Astrocyte (in vitro differentiated cells and primary cell): ENCODE results near the gene LIME1. TPM values are rescaled to one million over a fixed set of nuclear protein-coding genes. Genes with fewer than 3 reads are reported as not detected.

ENCODE experiments used
- DNase-seq: peaks from one replicate; pipeline ENCODE4 v3.0.0-alpha.2; 2010; ENCODE audit warnings: low read depth
- FAIRE-seq: peaks from 2 replicates; lab custom pipeline; 2011; peaks lifted over from hg19 to GRCh38; lab: Jason Lieb, UNC
- H2AFZ ChIP-seq: 2 replicates; pipeline ENCODE4 v1.6.0; 2012; ENCODE audit warnings: low read depth, low read length, inconsistent platforms
- H3K27ac ChIP-seq: 2 replicates; pipeline ENCODE4 v1.5.1; 2011; ENCODE audit warnings: low read depth, low read length, inconsistent platforms
- H3K27me3 ChIP-seq: 2 replicates; pipeline ENCODE4 v1.6.0; 2011; ENCODE audit warnings: low read length, inconsistent platforms; ENCODE audit not compliant: insufficient read depth
- H3K36me3 ChIP-seq: 2 replicates; pipeline ENCODE4 v1.5.1; 2011; ENCODE audit warnings: low read length, inconsistent platforms; ENCODE audit not compliant: insufficient read depth
- H3K4me1 ChIP-seq: 2 replicates; pipeline ENCODE4 v1.5.1; 2011; ENCODE audit warnings: low read length, inconsistent platforms; ENCODE audit not compliant: insufficient read depth
- H3K4me2 ChIP-seq: 2 replicates; pipeline ENCODE4 v1.6.0; 2012; ENCODE audit warnings: low read length, inconsistent platforms
- H3K4me3 ChIP-seq: 2 replicates; pipeline ENCODE4 v1.5.1; 2011; ENCODE audit warnings: low read depth, mild to moderate bottlenecking, low read length, inconsistent platforms; ENCODE audit not compliant: insufficient read depth
- H3K79me2 ChIP-seq: 2 replicates; pipeline ENCODE4 v1.6.0; 2012; ENCODE audit warnings: mild to moderate bottlenecking, low read length, inconsistent platforms; ENCODE audit not compliant: insufficient read depth
- H3K9ac ChIP-seq: 2 replicates; pipeline ENCODE4 v1.6.0; 2012; ENCODE audit warnings: mild to moderate bottlenecking, low read length, inconsistent platforms
- H3K9me3 ChIP-seq: 2 replicates; pipeline ENCODE4 v1.5.1; 2012; ENCODE audit warnings: low read depth, mild to moderate bottlenecking, low read length, inconsistent platforms; ENCODE audit not compliant: insufficient read depth
- H4K20me1 ChIP-seq: 2 replicates; pipeline ENCODE4 v1.6.0; 2012; ENCODE audit warnings: low read length, inconsistent platforms; ENCODE audit not compliant: insufficient read depth
- H3K27ac Mint-ChIP-seq: one replicate; pipeline ENCODE4 v1.8.0; 2021; ENCODE audit warnings: mild to moderate bottlenecking, mixed read lengths; ENCODE audit not compliant: unreplicated experiment
- H3K27me3 Mint-ChIP-seq: one replicate; pipeline ENCODE4 v1.8.0; 2021; ENCODE audit warnings: low read depth, mixed read lengths; ENCODE audit not compliant: unreplicated experiment
- H3K36me3 Mint-ChIP-seq: one replicate; pipeline ENCODE4 v1.8.0; 2021; ENCODE audit warnings: low read depth, mixed read lengths; ENCODE audit not compliant: unreplicated experiment
- H3K4me1 Mint-ChIP-seq: one replicate; pipeline ENCODE4 v1.8.0; 2021; ENCODE audit warnings: low read depth, mixed read lengths; ENCODE audit not compliant: unreplicated experiment
- H3K4me3 Mint-ChIP-seq: one replicate; pipeline ENCODE4 v1.8.0; 2021; ENCODE audit warnings: mild to moderate bottlenecking, moderate library complexity, mixed read lengths; ENCODE audit not compliant: unreplicated experiment
- H3K9me3 Mint-ChIP-seq: one replicate; pipeline ENCODE4 v1.8.0; 2021; ENCODE audit warnings: mild to moderate bottlenecking, mixed read lengths; ENCODE audit not compliant: unreplicated experiment
- EZH2 ChIP-seq: IDR thresholded peaks from 2 replicates; pipeline ENCODE4 v1.6.1; 2012; ENCODE audit warnings: mild to moderate bottlenecking, low read length, inconsistent platforms; ENCODE audit not compliant: insufficient read depth
- total RNA-seq: library from RNA; stranded (reverse); gene quantifications from 2 replicates; pipeline ENCODE4 v1.2.1, GENCODE V29; 2021
- TF ChIP-seq, protein P1 (sequence below): IDR thresholded peaks from 2 replicates; pipeline ENCODE4 v1.5.1; 2011; ENCODE audit warnings: low read depth, mild to moderate bottlenecking, inconsistent platforms, low read length, moderate library complexity; ENCODE audit not compliant: insufficient read depth

Gene LIME1
- total RNA-seq, 1 donor from 2014 or later = 7.6 TPM

DNA sequence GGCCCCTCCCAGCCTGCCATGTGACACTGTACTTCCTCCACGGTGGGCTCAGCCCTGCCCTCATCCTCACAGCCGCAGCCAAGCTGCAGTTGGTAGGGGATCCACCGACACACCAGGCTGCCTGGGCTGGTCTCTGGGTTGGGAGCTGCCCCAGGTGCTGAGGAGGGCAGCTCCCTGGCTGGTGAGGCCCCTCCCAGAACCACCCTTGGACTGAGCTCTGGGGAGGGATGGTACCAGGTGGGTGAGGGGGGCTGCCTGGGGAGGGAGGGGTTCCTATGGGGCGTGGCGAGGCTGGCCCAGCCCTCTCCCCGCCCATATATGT lies 40.2 kb upstream of the LIME1 start:
- no peak overlapping the region for H3K4me3 Mint-ChIP-seq
- peaks cover 14% of the 10 kb centered on the region for H3K79me2 ChIP-seq
- peak; percentile 33 for DNase-seq
- H3K9me3 Mint-ChIP-seq = no peaks in the 10 kb centered on the region
- peaks cover 36% of the 10 kb centered on the region for H3K4me1 ChIP-seq
- H3K4me2 ChIP-seq = peak overlapping the region; percentile 82
- H3K9me3 ChIP-seq = no peaks in the 10 kb centered on the region
- no peak for FAIRE-seq
- H3K4me3 ChIP-seq = no peak overlapping the region
- peaks cover 3% of the 10 kb centered on the region for H3K36me3 Mint-ChIP-seq
- H3K27me3 ChIP-seq = no peaks in the 10 kb centered on the region
- peaks cover 6% of the 10 kb centered on the region for H3K4me1 Mint-ChIP-seq
- no peaks in the 10 kb centered on the region for H4K20me1 ChIP-seq
- H3K27me3 Mint-ChIP-seq = no peaks in the 10 kb centered on the region
- peak overlapping the region; percentile 7 for H3K27ac Mint-ChIP-seq
- no peak overlapping the region for H2AFZ ChIP-seq
- peak overlapping the region; percentile 58 for H3K9ac ChIP-seq
- TF ChIP-seq, protein P1, sequence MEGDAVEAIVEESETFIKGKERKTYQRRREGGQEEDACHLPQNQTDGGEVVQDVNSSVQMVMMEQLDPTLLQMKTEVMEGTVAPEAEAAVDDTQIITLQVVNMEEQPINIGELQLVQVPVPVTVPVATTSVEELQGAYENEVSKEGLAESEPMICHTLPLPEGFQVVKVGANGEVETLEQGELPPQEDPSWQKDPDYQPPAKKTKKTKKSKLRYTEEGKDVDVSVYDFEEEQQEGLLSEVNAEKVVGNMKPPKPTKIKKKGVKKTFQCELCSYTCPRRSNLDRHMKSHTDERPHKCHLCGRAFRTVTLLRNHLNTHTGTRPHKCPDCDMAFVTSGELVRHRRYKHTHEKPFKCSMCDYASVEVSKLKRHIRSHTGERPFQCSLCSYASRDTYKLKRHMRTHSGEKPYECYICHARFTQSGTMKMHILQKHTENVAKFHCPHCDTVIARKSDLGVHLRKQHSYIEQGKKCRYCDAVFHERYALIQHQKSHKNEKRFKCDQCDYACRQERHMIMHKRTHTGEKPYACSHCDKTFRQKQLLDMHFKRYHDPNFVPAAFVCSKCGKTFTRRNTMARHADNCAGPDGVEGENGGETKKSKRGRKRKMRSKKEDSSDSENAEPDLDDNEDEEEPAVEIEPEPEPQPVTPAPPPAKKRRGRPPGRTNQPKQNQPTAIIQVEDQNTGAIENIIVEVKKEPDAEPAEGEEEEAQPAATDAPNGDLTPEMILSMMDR = no peak
- no peak for TF ChIP-seq EZH2
- H3K27ac ChIP-seq = peak overlapping the region; percentile 42
- H3K36me3 ChIP-seq = no peaks in the 10 kb centered on the region

DNA sequence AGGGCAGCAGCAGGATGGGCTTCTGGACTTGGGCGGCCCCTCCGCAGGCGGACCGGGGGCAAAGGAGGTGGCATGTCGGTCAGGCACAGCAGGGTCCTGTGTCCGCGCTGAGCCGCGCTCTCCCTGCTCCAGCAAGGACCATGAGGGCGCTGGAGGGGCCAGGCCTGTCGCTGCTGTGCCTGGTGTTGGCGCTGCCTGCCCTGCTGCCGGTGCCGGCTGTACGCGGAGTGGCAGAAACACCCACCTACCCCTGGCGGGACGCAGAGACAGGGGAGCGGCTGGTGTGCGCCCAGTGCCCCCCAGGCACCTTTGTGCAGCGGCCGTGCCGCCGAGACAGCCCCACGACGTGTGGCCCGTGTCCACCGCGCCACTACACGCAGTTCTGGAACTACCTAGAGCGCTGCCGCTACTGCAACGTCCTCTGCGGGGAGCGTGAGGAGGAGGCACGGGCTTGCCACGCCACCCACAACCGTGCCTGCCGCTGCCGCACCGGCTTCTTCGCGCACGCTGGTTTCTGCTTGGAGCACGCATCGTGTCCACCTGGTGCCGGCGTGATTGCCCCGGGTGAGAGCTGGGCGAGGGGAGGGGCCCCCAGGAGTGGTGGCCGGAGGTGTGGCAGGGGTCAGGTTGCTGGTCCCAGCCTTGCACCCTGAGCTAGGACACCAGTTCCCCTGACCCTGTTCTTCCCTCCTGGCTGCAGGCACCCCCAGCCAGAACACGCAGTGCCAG lies 39.7 kb upstream of the LIME1 start, which contains the start of gene TNFRSF6B:
Gene TNFRSF6B (plus strand): TSS at position 25 of the 729 bp plus-strand sequence. CDS start 116 bp downstream, at position 141.
- FAIRE-seq = no peak
- Histone ChIP-seq H3K4me3 (peak within 1 kb of the TSS; percentile 48), H3K27ac (peak within 1 kb of the TSS; percentile 42), H3K4me2 (peak within 1 kb of the TSS; percentile 82), H4K20me1 (no peaks in the 10 kb centered on the region), H2AFZ (no peak within 1 kb of the TSS), H3K79me2 (peaks cover 14% of the 10 kb centered on the region), H3K9ac (peak within 1 kb of the TSS; percentile 58), H3K9me3 (no peaks in the 10 kb centered on the region), H3K36me3 (no peaks in the 10 kb centered on the region), H3K27me3 (no peaks in the 10 kb centered on the region), H3K4me1 (peaks cover 36% of the 10 kb centered on the region)
- Mint-ChIP-seq H3K27me3 (no peaks in the 10 kb centered on the region), H3K36me3 (peaks cover 3% of the 10 kb centered on the region), H3K4me1 (peaks cover 6% of the 10 kb centered on the region), H3K27ac (peak within 1 kb of the TSS; percentile 7), H3K4me3 (no peak within 1 kb of the TSS), H3K9me3 (no peaks in the 10 kb centered on the region)
- TF ChIP-seq, protein P1 = no peak
- no peak for TF ChIP-seq EZH2
- DNase-seq = no peak

DNA sequence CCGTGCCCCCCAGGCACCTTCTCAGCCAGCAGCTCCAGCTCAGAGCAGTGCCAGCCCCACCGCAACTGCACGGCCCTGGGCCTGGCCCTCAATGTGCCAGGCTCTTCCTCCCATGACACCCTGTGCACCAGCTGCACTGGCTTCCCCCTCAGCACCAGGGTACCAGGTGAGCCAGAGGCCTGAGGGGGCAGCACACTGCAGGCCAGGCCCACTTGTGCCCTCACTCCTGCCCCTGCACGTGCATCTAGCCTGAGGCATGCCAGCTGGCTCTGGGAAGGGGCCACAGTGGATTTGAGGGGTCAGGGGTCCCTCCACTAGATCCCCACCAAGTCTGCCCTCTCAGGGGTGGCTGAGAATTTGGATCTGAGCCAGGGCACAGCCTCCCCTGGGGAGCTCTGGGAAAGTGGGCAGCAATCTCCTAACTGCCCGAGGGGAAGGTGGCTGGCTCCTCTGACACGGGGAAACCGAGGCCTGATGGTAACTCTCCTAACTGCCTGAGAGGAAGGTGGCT lies 39.1 kb upstream of the LIME1 start:
- Histone ChIP-seq H3K9ac (peak overlapping the region; percentile 58), H3K27ac (no peak overlapping the region), H3K4me3 (peak overlapping the region; percentile 48), H3K9me3 (no peaks in the 10 kb centered on the region), H3K4me1 (peaks cover 36% of the 10 kb centered on the region), H2AFZ (no peak overlapping the region), H4K20me1 (no peaks in the 10 kb centered on the region), H3K36me3 (no peaks in the 10 kb centered on the region), H3K79me2 (peaks cover 14% of the 10 kb centered on the region), H3K27me3 (no peaks in the 10 kb centered on the region), H3K4me2 (peak overlapping the region; percentile 82)
- Mint-ChIP-seq H3K4me1 (peaks cover 6% of the 10 kb centered on the region), H3K9me3 (no peaks in the 10 kb centered on the region), H3K36me3 (peaks cover 4% of the 10 kb centered on the region), H3K27me3 (no peaks in the 10 kb centered on the region), H3K27ac (no peak overlapping the region), H3K4me3 (no peak overlapping the region)
- DNase-seq = no peak
- FAIRE-seq = no peak
- no peak for TF ChIP-seq EZH2
- TF ChIP-seq, protein P1 = no peak
